ENCODE data around the gene LRRC36. TPM values are rescaled to one million over a fixed set of nuclear protein-coding genes. Genes with fewer than 3 reads are reported as not detected.

LRRC36 gene
- total and polyA plus RNA-seq, 9 of the 15 experiments (the other 6 are each of a cell fraction or from before 2014, with no cell fraction given), result 0.09 to 0.40 (median 0.17) TPM; not detected in 1

- peak; percentile 81; the same call in 1 of the 2 replicates for TF ChIP-seq ARID4B (CRISPR knock-in tag; IDR thresholded peaks at IDR 0.05)
- TF ChIP-seq DNMT1 (IDR thresholded peaks at IDR 0.05), result no peak
- no peak for TF ChIP-seq ZFP91 (CRISPR knock-in tag; IDR thresholded peaks at IDR 0.05)
- 0 out of 4 replicates have a peak, but pooled peaks of 1 of the 2 experiments have one; percentile 25 for TF ChIP-seq RCOR1 (IDR thresholded peaks at IDR 0.05; ENCODE audit: borderline replicate concordance in 1 of 2, low read depth in 2 of 2, low read length in 2 of 2)
- no peak for TF ChIP-seq DIDO1 (tag; IDR thresholded peaks at IDR 0.05; ENCODE audit: low read depth)
- TF ChIP-seq ZNF551 (CRISPR knock-in tag; IDR thresholded peaks at IDR 0.05), result no peak
- no peak; the same call in 1 of the 2 replicates for TF ChIP-seq GATAD2B (IDR thresholded peaks at IDR 0.05; ENCODE audit: borderline replicate concordance)
- no peak for TF ChIP-seq THAP12 (CRISPR knock-in tag; IDR thresholded peaks at IDR 0.05)
- TF ChIP-seq ZC3H4 (CRISPR knock-in tag; IDR thresholded peaks at IDR 0.05; ENCODE audit: borderline replicate concordance), result no peak
- no peak for TF ChIP-seq CHCHD3 (CRISPR knock-in tag; IDR thresholded peaks at IDR 0.05)
- TF ChIP-seq NR1H2 (CRISPR knock-in tag; IDR thresholded peaks at IDR 0.05), result no peak
- TF ChIP-seq SAP30 (IDR thresholded peaks at IDR 0.05; ENCODE audit: borderline replicate concordance, insufficient read depth, low read depth, low read length, poor library complexity, severe bottlenecking), result peak; percentile 82
- TF ChIP-seq RFX1 (IDR thresholded peaks at IDR 0.05), result peak; percentile 97
- TF ChIP-seq ETS2 (tag; IDR thresholded peaks at IDR 0.05; ENCODE audit: borderline replicate concordance, poor library complexity, severe bottlenecking), result no peak
- no peak for TF ChIP-seq GATA2 (CRISPR knock-in tag; IDR thresholded peaks at IDR 0.05)
- TF ChIP-seq LEF1 (IDR thresholded peaks at IDR 0.05), result 0 out of 2 replicates have a peak, but pooled peaks have one; percentile 31
- peak; percentile 80 for TF ChIP-seq FOXJ3 (CRISPR knock-in tag; IDR thresholded peaks at IDR 0.05)
- no peak for TF ChIP-seq SRSF1 (IDR thresholded peaks at IDR 0.05; ENCODE audit: low read depth, low read length)
- TF ChIP-seq CREM (IDR thresholded peaks at IDR 0.05; ENCODE audit: low read depth), result 0 out of 2 replicates have a peak, but pooled peaks have one; percentile 15
Observed at GRCh38 chr16:67396159-67397035, 69.8 kb downstream of the LRRC36 start (continued).

Data from K562 (cell line).